Subcutaneous adipose tissue (tissue), 4 donors: ENCODE results near the gene ECM1. TPM values are rescaled to one million over a fixed set of nuclear protein-coding genes. Genes with fewer than 3 reads are reported as not detected.

Source experiments
- total RNA-seq, 4 donors: library from RNA; depleted of rRNA; stranded (reverse); fragments of >200 nt; gene quantifications; one replicate each; pipeline ENCODE4 v1.1.0, GENCODE V29; 2016
- TF ChIP-seq, protein P1 (sequence below): fragments of 450-650 bp; IDR thresholded peaks from one replicate; pipeline ENCODE4 v1.5.1; 2016; ENCODE audit warnings: low read depth, mild to moderate bottlenecking, control low read depth, antibody characterized with exemption, moderate library complexity

ECM1 gene
- total RNA-seq, 4 donors from 2014 or later, result 12.1 to 53.2 (median 29.5) TPM

DNA sequence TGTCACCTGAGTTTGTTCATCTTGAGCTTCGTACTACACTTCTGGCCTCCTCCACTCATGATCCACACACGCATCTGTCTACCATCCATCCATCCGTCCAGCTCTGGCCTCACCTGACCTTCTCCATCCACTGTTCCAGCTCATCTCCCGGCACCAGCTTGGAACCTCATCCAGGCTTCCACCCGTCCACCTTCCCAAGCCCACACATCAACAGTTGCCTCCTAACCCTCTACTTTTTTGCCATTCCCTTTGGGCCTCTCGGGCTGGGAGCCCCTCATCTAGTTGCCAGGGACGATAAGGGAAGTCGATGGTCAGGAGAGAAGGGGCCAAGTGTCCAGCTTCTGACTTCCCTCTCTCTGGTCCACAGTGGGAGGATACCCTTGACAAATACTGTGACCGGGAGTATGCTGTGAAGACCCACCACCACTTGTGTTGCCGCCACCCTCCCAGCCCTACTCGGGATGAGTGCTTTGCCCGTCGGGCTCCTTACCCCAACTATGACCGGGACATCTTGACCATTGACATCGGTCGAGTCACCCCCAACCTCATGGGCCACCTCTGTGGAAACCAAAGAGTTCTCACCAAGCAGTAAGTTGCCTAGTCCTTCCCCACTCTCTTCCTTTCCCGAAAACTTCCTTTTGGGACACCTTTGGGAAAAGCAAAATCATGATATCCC is 4.2 kb downstream of the ECM1 start:
- TF ChIP-seq, protein P1, sequence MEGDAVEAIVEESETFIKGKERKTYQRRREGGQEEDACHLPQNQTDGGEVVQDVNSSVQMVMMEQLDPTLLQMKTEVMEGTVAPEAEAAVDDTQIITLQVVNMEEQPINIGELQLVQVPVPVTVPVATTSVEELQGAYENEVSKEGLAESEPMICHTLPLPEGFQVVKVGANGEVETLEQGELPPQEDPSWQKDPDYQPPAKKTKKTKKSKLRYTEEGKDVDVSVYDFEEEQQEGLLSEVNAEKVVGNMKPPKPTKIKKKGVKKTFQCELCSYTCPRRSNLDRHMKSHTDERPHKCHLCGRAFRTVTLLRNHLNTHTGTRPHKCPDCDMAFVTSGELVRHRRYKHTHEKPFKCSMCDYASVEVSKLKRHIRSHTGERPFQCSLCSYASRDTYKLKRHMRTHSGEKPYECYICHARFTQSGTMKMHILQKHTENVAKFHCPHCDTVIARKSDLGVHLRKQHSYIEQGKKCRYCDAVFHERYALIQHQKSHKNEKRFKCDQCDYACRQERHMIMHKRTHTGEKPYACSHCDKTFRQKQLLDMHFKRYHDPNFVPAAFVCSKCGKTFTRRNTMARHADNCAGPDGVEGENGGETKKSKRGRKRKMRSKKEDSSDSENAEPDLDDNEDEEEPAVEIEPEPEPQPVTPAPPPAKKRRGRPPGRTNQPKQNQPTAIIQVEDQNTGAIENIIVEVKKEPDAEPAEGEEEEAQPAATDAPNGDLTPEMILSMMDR, result no peak

DNA sequence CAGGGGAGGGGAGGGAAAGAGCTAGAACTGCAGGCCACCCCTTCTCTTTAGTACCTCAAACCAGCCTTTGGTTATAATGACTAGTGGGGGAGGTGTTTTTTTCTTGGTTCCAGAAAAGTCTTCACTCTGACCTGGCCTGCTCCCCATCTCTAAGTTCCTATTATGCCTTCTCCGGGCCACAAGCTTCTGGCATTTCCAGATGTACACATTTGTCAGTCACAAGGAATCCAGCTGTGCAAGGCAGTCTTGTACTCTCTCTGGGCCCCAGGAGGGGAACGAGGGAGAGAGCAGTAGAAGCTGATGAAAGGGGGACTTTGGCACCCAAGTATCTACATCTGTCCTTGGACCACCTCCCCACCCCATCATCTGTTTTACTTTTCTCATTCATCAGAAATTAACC is 4.9 kb downstream of the ECM1 start:
- TF ChIP-seq, protein P1, result no peak

DNA sequence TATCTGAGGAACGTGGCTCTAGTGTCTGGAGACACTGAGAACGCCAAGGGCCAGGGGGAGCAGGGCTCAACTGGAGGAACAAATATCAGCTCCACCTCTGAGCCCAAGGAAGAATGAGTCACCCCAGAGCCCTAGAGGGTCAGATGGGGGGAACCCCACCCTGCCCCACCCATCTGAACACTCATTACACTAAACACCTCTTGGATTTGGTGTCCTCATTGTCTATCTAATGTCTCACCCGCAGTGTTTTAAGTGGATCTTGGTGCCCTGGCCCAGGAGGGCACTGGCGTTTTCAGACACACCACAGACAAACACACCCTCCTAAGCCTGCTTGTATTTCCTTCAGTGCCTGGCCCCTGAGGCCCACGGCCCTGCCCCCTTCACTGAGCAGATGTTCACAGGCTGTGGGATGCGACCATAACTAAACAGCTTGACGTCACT is 5.5 kb downstream of the ECM1 start:
- TF ChIP-seq, protein P1, result no peak

DNA sequence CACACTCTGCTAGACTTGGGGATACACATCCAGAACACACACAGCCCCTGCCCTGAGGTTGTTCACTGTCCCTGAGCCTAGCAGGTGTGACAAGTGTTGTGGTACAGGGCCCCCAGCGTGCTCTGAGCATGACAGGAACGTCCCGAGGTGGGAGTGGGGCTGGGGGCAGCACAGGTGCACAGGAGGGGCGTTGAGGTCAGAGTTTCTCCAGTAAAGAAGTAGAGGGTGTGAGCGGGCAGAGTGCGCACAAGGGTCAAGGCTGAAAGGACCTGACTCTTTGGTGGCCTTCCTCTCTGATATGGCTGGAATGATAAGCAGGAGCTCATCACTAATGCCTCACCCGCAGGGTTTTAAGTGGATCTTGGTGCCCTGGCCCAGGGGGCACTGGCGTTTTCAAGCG is 6.4 kb downstream of the ECM1 start:
- TF ChIP-seq, protein P1, result no peak

DNA sequence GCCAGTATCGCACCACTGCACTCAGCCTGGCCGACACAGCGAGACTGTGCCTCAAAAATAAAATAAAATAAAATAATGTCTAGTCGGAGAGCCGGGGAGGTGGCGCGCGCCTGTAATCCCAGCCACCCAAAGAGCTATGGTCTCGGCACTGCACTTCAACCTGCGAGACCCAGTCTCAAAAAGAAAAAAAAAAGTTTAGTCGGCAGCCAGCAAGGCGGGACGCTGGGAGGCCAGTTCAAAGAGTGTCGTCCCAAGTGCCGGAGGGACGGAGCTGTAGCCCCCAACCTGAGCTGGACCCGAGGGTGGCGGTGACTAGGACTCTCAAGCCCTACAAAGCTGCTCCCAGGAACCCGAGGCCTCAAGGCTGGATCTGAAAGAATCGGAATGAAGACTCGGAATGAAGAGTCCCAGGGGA is 7.0 kb downstream of the ECM1 start:
- TF ChIP-seq, protein P1, result no peak

DNA sequence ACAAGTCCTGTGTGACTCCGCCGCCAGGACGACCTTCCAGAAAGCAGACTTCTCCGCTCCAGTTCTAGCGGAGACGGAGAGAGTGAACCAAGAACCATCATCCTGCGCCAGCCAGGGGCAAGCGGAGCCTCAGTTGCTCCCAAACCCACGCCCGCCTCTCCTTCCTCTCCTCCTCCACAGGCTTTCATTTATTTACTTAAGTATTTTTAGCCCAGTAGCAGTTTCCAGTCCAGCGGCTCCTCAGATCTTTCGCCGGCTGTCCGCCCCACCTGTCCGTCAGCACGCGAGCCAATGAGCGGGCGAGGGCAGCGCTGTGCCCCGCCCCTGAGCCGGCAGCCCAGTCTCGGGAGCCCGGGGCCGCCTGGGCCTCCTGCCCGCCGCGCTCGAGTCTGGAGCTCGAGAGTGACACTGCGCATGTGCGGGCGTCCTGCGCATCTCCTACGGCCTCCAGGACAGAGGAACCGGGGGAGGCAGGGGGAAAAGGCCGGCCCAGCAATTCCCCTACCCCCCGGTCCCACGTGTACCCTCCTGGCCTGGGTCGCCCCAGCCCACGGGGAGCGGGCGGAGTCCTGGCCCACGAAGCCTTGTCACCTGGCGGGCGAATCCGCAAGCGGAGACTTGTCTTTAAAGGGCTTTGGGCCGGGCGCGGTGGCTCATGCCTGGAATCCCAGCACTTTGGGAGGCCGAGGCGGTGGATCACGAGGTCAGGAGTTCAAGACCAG is 7.6 kb downstream of the ECM1 start, which contains the start of gene FALEC:
Gene FALEC, plus strand, starts transcription at position 425 of the 722 bp plus-strand sequence.
- TF ChIP-seq, protein P1, result no peak

DNA sequence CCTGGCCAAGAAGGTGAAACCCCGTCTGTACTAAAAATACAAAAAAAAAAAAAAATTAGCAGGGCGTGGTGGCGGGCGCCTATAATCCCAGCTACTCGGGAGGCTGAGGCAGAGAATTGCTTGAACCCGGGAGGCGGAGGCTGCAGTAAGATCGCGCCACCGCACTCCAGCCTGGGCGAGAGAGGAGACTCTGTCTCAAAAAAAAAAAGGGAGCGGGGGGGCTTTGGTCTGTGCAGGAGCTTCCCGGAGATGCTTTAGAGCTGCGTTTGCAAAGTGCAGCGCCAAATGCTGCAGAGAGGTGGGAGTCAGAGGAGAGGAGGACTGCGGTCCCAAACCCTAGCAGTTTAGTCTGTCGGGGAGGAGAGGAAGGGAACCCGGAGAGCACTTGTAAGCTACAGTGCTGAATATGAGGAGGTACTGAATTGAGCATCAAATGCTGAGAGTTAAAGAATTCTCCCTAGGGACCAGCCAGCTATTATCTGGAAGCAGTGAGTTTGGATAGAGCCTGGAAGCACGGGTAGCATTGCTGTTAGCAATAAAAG is 8.2 kb downstream of the ECM1 start:
- TF ChIP-seq, protein P1, result no peak
